ENCODE data around the gene CDHR3.

Gene CDHR3

DNA sequence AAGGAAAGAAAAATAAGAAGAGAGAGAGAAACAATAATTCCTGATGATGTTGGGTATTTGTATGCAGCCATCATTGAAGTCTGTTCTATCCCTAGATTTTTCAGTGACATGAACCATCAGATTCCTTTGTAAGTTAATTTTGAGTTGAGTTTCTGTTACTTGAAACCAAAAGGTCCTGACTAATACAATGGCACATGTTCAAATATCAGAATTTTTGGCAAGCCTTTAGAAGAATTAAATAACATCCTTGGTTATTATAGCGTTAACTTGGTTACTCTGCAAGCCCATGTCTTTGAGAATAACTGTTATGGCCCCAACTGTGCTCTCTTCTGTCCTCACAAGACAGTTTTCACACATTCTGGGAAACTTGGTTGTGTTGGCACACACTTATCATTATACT, 82.5 kb downstream of the CDHR3 start:
- no peak for DNase-seq (ENCODE audit: extremely low read depth in 1 of 2, low read depth in 1 of 2)

GRCh38 chr7:106047184-106047583, 84.1 kb downstream of the CDHR3 start:
- no peak for DNase-seq (ENCODE audit: extremely low read depth in 1 of 2, low read depth in 1 of 2)

DNA sequence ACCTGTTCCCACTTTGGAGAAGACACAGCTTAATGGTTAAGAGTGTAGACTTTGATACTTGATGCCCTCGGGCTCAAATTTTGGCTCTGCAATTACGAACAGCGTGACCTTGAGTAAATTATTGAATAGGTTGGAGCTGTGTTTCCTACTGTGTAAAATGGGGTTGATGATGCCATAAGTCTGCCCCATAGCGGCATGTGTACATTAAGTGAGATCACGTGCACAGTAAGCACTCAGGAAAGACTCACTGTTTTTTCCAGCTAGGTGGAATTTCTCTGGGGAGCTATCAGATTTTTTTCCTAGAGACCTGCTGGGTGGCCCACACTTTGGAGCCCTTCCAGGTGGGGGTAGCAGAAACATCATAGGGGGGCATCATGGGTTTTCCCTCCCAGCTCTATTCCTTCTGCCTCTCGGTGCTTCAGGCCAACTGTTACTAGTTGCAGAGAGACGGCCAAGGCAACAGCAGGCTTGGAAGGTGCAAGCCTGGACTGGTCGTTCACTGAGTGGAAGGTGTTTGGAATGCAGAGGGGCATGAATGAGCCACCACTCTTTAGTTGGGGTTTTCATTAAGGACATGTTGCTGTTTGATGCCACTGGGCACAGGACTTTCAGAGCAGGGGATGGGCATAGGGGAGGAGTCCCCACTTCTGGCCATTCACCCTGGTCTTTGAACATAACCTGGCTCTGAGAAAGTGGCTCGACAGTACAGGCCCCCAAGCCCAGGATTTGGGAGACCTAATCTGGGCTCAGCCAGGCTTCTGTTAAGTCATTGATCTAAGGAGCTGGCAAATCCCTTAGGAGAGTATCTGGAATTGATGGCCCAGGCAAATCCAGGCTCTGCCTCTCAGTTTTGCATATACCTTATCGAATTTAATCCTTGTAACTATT, 85.0 kb downstream of the CDHR3 start:
- DNase-seq (ENCODE audit: extremely low read depth in 1 of 2, low read depth in 1 of 2): no peak

DNA sequence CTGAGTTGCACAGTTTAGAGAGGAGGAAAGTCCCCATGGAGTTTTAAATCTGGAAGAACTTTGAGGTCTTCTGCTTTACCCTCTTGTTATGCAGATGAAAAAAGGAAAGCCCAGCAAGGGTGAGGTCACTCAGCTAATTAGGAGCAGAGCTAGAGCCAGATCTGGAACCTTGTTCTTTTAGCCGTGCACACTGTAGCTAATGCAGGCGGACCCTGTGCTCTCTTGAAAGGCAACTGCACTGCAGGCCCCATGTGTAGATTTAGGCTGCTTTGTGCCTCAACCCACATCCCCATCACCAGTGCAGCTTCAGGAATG, 85.6 kb downstream of the CDHR3 start:
- no peak for DNase-seq (ENCODE audit: extremely low read depth in 1 of 2, low read depth in 1 of 2)

GRCh38 chr7:106049139-106049752, 86.2 kb downstream of the CDHR3 start:
- DNase-seq (ENCODE audit: extremely low read depth in 1 of 2, low read depth in 1 of 2): no peak

- no peak for DNase-seq (ENCODE audit: extremely low read depth in 1 of 2, low read depth in 1 of 2)
Measured at GRCh38 chr7:106050002-106050745, 87.1 kb downstream of the CDHR3 start.

- DNase-seq (ENCODE audit: extremely low read depth in 1 of 2, low read depth in 1 of 2): no peak
Measured at GRCh38 chr7:106050746-106051117, 87.7 kb downstream of the CDHR3 start.

DNA sequence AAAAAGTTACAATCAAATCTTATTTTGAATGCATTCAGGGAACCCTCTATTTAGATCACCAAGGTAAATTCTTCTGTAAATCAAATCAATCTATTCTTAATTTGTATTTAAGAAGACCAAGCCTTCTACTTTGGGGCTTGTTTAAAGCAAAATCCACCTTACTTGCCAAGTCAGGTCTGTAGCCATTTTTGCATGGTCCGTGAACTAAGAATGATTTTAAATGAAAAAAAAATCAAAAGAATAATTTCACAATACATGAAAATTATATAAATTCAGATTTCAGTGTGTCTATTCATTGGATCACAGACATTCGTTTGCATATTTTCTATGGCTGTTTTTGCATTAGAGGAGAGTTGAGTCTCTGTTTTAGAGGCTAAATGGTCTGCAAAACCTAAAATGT, 89.6 kb downstream of the CDHR3 start:
- DNase-seq (ENCODE audit: extremely low read depth in 1 of 2, low read depth in 1 of 2): no peak

- DNase-seq (ENCODE audit: extremely low read depth in 1 of 2, low read depth in 1 of 2): no peak
Measured at GRCh38 chr7:106053109-106053508, 90.0 kb downstream of the CDHR3 start.

- no peak for DNase-seq (ENCODE audit: extremely low read depth in 1 of 2, low read depth in 1 of 2)
Measured at GRCh38 chr7:106054156-106054910, 91.3 kb downstream of the CDHR3 start.

GRCh38 chr7:106054971-106055532, 92.0 kb downstream of the CDHR3 start:
- no peak for DNase-seq (ENCODE audit: extremely low read depth in 1 of 2, low read depth in 1 of 2)

DNA sequence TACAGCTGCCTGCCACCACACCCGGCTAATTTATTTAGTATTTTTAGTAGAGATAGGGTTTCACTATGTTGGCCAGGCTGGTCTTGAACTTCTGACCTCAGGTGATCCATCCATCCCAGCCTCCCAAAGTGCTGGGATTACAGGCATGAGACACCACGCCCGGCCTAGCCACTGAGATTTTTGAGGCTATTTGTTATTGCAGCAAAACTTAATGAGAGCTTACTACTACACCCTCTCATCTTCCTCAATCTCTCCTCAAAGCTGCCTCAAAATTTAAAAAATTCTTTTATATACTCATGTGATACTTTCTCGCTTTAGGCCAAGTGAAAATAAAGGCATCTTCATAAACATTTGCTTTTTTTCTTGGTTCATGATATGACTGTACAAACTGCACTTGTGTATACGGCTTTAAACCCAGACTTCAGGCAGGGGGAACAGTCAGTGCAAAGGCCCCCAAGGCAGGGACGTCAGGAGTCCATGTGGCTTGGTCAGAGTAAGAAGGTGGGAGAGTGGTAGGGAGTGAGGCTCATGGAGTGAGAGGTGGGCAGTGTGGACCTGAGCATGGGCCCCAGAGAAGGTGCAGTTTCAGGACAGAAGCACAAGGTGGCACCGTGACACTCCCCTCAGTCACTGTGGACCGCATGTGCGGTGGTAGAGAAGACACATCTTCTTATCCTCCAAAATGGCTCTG, 93.6 kb downstream of the CDHR3 start:
- DNase-seq (ENCODE audit: extremely low read depth in 1 of 2, low read depth in 1 of 2): no peak

- DNase-seq (ENCODE audit: extremely low read depth in 1 of 2, low read depth in 1 of 2): no peak
Measured at GRCh38 chr7:106057204-106057961, 94.3 kb downstream of the CDHR3 start.

GRCh38 chr7:106057962-106058927, 95.2 kb downstream of the CDHR3 start:
- DNase-seq (ENCODE audit: extremely low read depth in 1 of 2, low read depth in 1 of 2): no peak

GRCh38 chr7:106058928-106059324, 95.9 kb downstream of the CDHR3 start:
- no peak for DNase-seq (ENCODE audit: extremely low read depth in 1 of 2, low read depth in 1 of 2)

- DNase-seq (ENCODE audit: extremely low read depth in 1 of 2, low read depth in 1 of 2): no peak
Measured at GRCh38 chr7:106059556-106059955, 96.5 kb downstream of the CDHR3 start.

- no peak for DNase-seq (ENCODE audit: extremely low read depth in 1 of 2, low read depth in 1 of 2)
Measured at GRCh38 chr7:106060394-106060920, 97.4 kb downstream of the CDHR3 start.

DNA sequence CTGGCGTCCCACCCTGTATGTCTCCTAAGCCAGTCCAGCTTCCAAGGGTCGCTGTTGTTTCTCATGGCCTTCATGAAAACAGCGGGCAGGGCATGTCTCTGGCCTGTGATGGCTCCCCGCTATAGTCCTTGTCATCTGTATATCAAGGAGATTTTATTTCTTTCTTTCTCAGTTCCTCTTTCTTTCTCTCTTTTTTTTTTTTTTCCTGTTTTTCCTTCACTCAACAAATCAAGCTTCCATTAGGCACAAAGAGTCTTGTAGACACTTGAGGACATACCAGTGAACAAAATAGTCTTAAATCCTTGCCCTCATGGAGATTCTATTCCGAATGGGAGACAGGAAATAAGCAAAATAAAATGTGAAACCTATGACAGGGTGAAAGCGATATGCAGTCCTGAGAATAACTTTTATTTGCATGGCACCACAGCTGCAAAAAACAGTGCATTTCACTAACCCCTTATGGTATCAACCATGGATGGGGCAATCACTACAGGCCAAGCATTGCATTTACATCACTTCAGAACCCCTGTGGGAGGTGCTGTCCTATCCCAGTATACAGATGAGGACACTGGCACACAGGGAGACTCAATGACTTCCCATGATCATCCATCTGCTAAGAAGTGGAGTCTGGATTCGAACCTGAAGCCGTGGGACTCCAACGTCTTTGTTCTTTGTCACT, 98.4 kb downstream of the CDHR3 start:
- no peak for DNase-seq (ENCODE audit: extremely low read depth in 1 of 2, low read depth in 1 of 2)

Measured in stimulated activated CD8-positive, alpha-beta memory T cell treated with anti-CD3 and anti-CD28 coated beads, Interleukin-7, amount 100 ng/mL, for 48 hours (primary cell).